Right cardiac atrium (tissue), 5 donors: ENCODE data around the gene LTN1. TPM values are rescaled to one million over a fixed set of nuclear protein-coding genes. Genes with fewer than 3 reads are reported as not detected.

Experiments used
- ATAC-seq, 2 donors: fragments of 200-7000 bp; cut with Tn5 transposase; one replicate each; pipeline versions ENCODE4 v1.8.0 to v1.9.1; 2020; ENCODE audit warnings: moderate library complexity in 2 of 2, mild to moderate bottlenecking in 1 of 2
- DNase-seq, 3 donors: peaks; one replicate each; pipeline ENCODE4 v3.0.0-alpha.2; 2020
- H3K27ac ChIP-seq: one replicate; pipeline ENCODE4 v1.5.1; 2013; ENCODE audit warnings: mild to moderate bottlenecking, low read length, control low read depth, moderate library complexity
- H3K27me3 ChIP-seq: one replicate; pipeline ENCODE4 v1.6.1; 2013; ENCODE audit not compliant: control insufficient read depth, insufficient read depth
- H3K4me1 ChIP-seq: one replicate; pipeline ENCODE4 v1.6.1; 2013; ENCODE audit warnings: low read length; ENCODE audit not compliant: control insufficient read depth, insufficient read depth
- H3K4me3 ChIP-seq: one replicate; pipeline ENCODE4 v1.5.1; 2013; ENCODE audit warnings: low read length, control low read depth
- H3K9me3 ChIP-seq: one replicate; pipeline ENCODE4 v1.6.1; 2013; ENCODE audit warnings: low read length; ENCODE audit not compliant: control insufficient read depth
- WGBS: extraction: QIAGEN DNeasy Blood & Tissue Kit; methylation state at CpG from one replicate; pipeline ENCODE4 v1.1.7; 2013; 5-methylcytosine and 5-hydroxymethylcytosine counted together
- intact Hi-C, 4 donors: fragments of 100-400 bp; cut with DNase I; formaldehyde crosslinking; loops; one replicate each; pipeline versions ENCODE4 v1.11.0 to v1.14.0; 2022 to 2023
- long read RNA-seq, 4 donors: library from polyadenylated mRNA; unstranded; transcript quantifications; one replicate each; pipeline ENCODE4 v2.0.0, GENCODE V29; 2020 to 2021
- polyA plus RNA-seq: library from polyadenylated mRNA; stranded (reverse); fragments of 200-250 nt; gene quantifications from one replicate; pipeline ENCODE4 v1.2.3, GENCODE V29; 2013
- total RNA-seq, 4 donors: library from RNA; stranded (reverse); fragmentation: NEBNext Ultra II Directional; extraction: Animal tissue kit (Norgen Biotek cat#: 25700); gene quantifications; one replicate each; pipeline ENCODE4 v1.2.1, GENCODE V29; 2021
- donor health status: healthy with polysubstance abuse.
- donor health status: DM: no; HTN: yes; CAD: no.
- donor health status: DM: no; HTN: no; CAD: no.
- donor health status: DM: no; HTN: yes; CAD: no; lungs with severe emphysema.
- donor health status: DM: yes; HTN: yes; CAD: no.

Gene LTN1
- 10 to 100 TPM; 17.1 to 20.0 (median 19.0) TPM for total RNA-seq
- 4.8 TPM for polyA plus RNA-seq
- long read RNA-seq, donor 1, full-length matches to known transcripts: 4 of 29 reads
- long read RNA-seq, donor 1, partial matches to known transcripts: 22 of 29 reads
- long read RNA-seq, donor 1, other reads (novel, unspliced or antisense): 3 of 29 reads
- long read RNA-seq, donor 2, full-length matches to known transcripts: 3 of 7 reads
- long read RNA-seq, donor 2, partial matches to known transcripts: 4 of 7 reads
- long read RNA-seq, donor 2, other reads (novel, unspliced or antisense): 0 of 7 reads
- long read RNA-seq, donor 3, full-length matches to known transcripts: 8 of 83 reads
- long read RNA-seq, donor 3, partial matches to known transcripts: 61 of 83 reads
- long read RNA-seq, donor 3, other reads (novel, unspliced or antisense): 14 of 83 reads
- long read RNA-seq, donor 4, full-length matches to known transcripts: 10 of 14 reads
- long read RNA-seq, donor 4, partial matches to known transcripts: 2 of 14 reads
- long read RNA-seq, donor 4, other reads (novel, unspliced or antisense): 2 of 14 reads

- ATAC-seq: peak; percentile 100
- 1% methylated on average over 43 of the region's 43 CpGs for WGBS
- intact Hi-C loops: no loop called here
These were observed at the start of gene LTN1 for GRCh38 chr21:28992526-28993292. LTN1 (minus strand) TSS chr21:28992877; CDS start chr21:28992805, 72 bp downstream.

GRCh38 chr21:29034678-29035077, 42.0 kb upstream of the LTN1 start:
- no peaks in the 10 kb centered on the region for H3K9me3 ChIP-seq
- no peaks in the 10 kb centered on the region for H3K27me3 ChIP-seq
- DNase-seq (no peak), ATAC-seq (no peak)
- no peak overlapping the region for H3K4me3 ChIP-seq
- WGBS: 93% methylated on average over 1 of the region's 1 CpG
- intact Hi-C loops: no loop called here
- no peaks in the 10 kb centered on the region for H3K4me1 ChIP-seq
- no peak overlapping the region for H3K27ac ChIP-seq

More at GRCh38 chr21:28992526-28993292, at the start of gene LTN1:
- Histone ChIP-seq H3K27me3 (no peaks in the 10 kb centered on the region), H3K4me1 (no peaks in the 10 kb centered on the region), H3K4me3 (peak within 1 kb of the TSS; percentile 84), H3K27ac (peak within 1 kb of the TSS; percentile 76), H3K9me3 (no peaks in the 10 kb centered on the region)
- peak; percentile 98 to 99 (median 99) for DNase-seq

GRCh38 chr21:29033871-29034270, 41.2 kb upstream of the LTN1 start:
- DNase-seq (no peak), ATAC-seq (no peak)
- 69% methylated on average over 3 of the region's 3 CpGs for WGBS
- H3K4me3 ChIP-seq: no peak overlapping the region
- no peaks in the 10 kb centered on the region for H3K27me3 ChIP-seq
- H3K27ac ChIP-seq: no peak overlapping the region
- H3K4me1 ChIP-seq: no peaks in the 10 kb centered on the region
- H3K9me3 ChIP-seq: no peaks in the 10 kb centered on the region
- intact Hi-C loops: no loop called here

GRCh38 chr21:29033301-29033700, 40.6 kb upstream of the LTN1 start:
- no peak for ATAC-seq
- WGBS: 65% methylated on average over 4 of the region's 4 CpGs

GRCh38 chr21:29030909-29031308, 38.2 kb upstream of the LTN1 start:
- no peak overlapping the region for H3K4me3 ChIP-seq
- DNase-seq (no peak), ATAC-seq (no peak)
- H3K9me3 ChIP-seq: no peaks in the 10 kb centered on the region
- intact Hi-C loops: no loop called here
- 86% methylated on average over 1 of the region's 1 CpG for WGBS
- H3K27me3 ChIP-seq: no peaks in the 10 kb centered on the region
- H3K4me1 ChIP-seq: no peaks in the 10 kb centered on the region
- no peak overlapping the region for H3K27ac ChIP-seq

More at GRCh38 chr21:29033301-29033700, 40.6 kb upstream of the LTN1 start:
- Histone ChIP-seq H3K4me3 (no peak overlapping the region), H3K27me3 (no peaks in the 10 kb centered on the region), H3K4me1 (no peaks in the 10 kb centered on the region), H3K27ac (no peak overlapping the region), H3K9me3 (no peaks in the 10 kb centered on the region)
- no peak for DNase-seq
- intact Hi-C loops: no loop called here

- WGBS: 88% methylated on average over 1 of the region's 1 CpG
- ATAC-seq (no peak), DNase-seq (no peak)
- no peak overlapping the region for H3K27ac ChIP-seq
- no peaks in the 10 kb centered on the region for H3K9me3 ChIP-seq
- no peaks in the 10 kb centered on the region for H3K4me1 ChIP-seq
- no peak overlapping the region for H3K4me3 ChIP-seq
- intact Hi-C loops: no loop called here
- H3K27me3 ChIP-seq: no peaks in the 10 kb centered on the region
These were observed 36.8 kb upstream of the LTN1 start for GRCh38 chr21:29029524-29029923.

GRCh38 chr21:29025328-29025713, 32.6 kb upstream of the LTN1 start:
- no peaks in the 10 kb centered on the region for H3K27me3 ChIP-seq
- DNase-seq (no peak), ATAC-seq (no peak)
- no peaks in the 10 kb centered on the region for H3K4me1 ChIP-seq
- 3% methylated on average over 6 of the region's 6 CpGs for WGBS
- intact Hi-C loops: no loop called here
- no peaks in the 10 kb centered on the region for H3K9me3 ChIP-seq
- peak overlapping the region; percentile 88 for H3K27ac ChIP-seq
- H3K4me3 ChIP-seq: peak overlapping the region; percentile 86

GRCh38 chr21:29024474-29025327, 32.0 kb upstream of the LTN1 start, which contains the start of gene USP16:
USP16 (plus strand) TSS chr21:29024668; CDS start chr21:29027914, 3,246 bp downstream.
- peak within 1 kb of the TSS; percentile 86 for H3K4me3 ChIP-seq
- no peaks in the 10 kb centered on the region for H3K27me3 ChIP-seq
- peaks cover 3% of the 10 kb centered on the region for H3K4me1 ChIP-seq
- intact Hi-C loops: no loop called here
- H3K27ac ChIP-seq: peak within 1 kb of the TSS; percentile 100
- H3K9me3 ChIP-seq: no peaks in the 10 kb centered on the region
- under 1% methylated on average over 48 of the region's 48 CpGs for WGBS
- DNase-seq (peak; percentile 96 to 97 (median 97)), ATAC-seq (peak; percentile 98 to 99)

- DNase-seq (no peak), ATAC-seq (no peak)
- Histone ChIP-seq H3K27me3 (no peaks in the 10 kb centered on the region), H3K9me3 (no peaks in the 10 kb centered on the region), H3K27ac (no peak overlapping the region), H3K4me3 (no peak overlapping the region), H3K4me1 (peaks cover 3% of the 10 kb centered on the region)
- WGBS: 79% methylated on average over 4 of the region's 4 CpGs
- intact Hi-C loops: no loop called here
These were observed 29.5 kb upstream of the LTN1 start for GRCh38 chr21:29022166-29022565.

- peak overlapping the region; percentile 65 for H3K27ac ChIP-seq
These were observed 25.9 kb upstream of the LTN1 start for GRCh38 chr21:29018540-29018939.

More at GRCh38 chr21:29018540-29018939, 25.9 kb upstream of the LTN1 start:
- DNase-seq (no peak), ATAC-seq (peak in 1 of 2 donors; percentile 56)
- no peaks in the 10 kb centered on the region for H3K27me3 ChIP-seq
- 10% methylated on average over 12 of the region's 12 CpGs for WGBS
- H3K4me1 ChIP-seq: peaks cover 3% of the 10 kb centered on the region
- intact Hi-C loops: no loop called here
- no peaks in the 10 kb centered on the region for H3K9me3 ChIP-seq
- H3K4me3 ChIP-seq: peak overlapping the region; percentile 54
